CMK (cell line): ENCODE data around the gene ANKMY1.

Source experiments
- DNase-seq: peaks from one replicate; pipeline ENCODE4 v3.0.0-alpha.2; 2010; ENCODE audit warnings: low read depth

ANKMY1 gene

GRCh38 chr2:240579771-240580614 is 22.2 kb upstream of the ANKMY1 start:
- no peak for DNase-seq

GRCh38 chr2:240579071-240579762 is 21.4 kb upstream of the ANKMY1 start:
- no peak for DNase-seq

GRCh38 chr2:240578488-240578887 is 20.7 kb upstream of the ANKMY1 start:
- no peak for DNase-seq

- no peak for DNase-seq
These were observed 20.3 kb upstream of the ANKMY1 start for GRCh38 chr2:240578110-240578450.

- DNase-seq, result no peak
These were observed 19.7 kb upstream of the ANKMY1 start for GRCh38 chr2:240577281-240578109.

GRCh38 chr2:240576436-240577205 is 18.8 kb upstream of the ANKMY1 start:
- no peak for DNase-seq

GRCh38 chr2:240576036-240576435 is 18.2 kb upstream of the ANKMY1 start:
- DNase-seq, result no peak

GRCh38 chr2:240575101-240575965 is 17.5 kb upstream of the ANKMY1 start:
- no peak for DNase-seq

- DNase-seq, result no peak
These were observed 16.8 kb upstream of the ANKMY1 start for GRCh38 chr2:240574386-240575100.

- DNase-seq, result no peak
These were observed 16.0 kb upstream of the ANKMY1 start for GRCh38 chr2:240573516-240574385.

GRCh38 chr2:240573071-240573515 is 15.3 kb upstream of the ANKMY1 start:
- no peak for DNase-seq

- DNase-seq, result no peak
These were observed 14.6 kb upstream of the ANKMY1 start for GRCh38 chr2:240572141-240573031.

- no peak for DNase-seq
These were observed 13.7 kb upstream of the ANKMY1 start for GRCh38 chr2:240571314-240571973.

- DNase-seq, result no peak
These were observed 12.9 kb upstream of the ANKMY1 start for GRCh38 chr2:240570531-240571313.

- DNase-seq, result no peak
These were observed 12.3 kb upstream of the ANKMY1 start for GRCh38 chr2:240569998-240570530.

GRCh38 chr2:240569523-240569997 is 11.8 kb upstream of the ANKMY1 start:
- DNase-seq, result no peak
